Calu3 (cell line): Measurements from ENCODE around the gene RALA. TPM values are rescaled to one million over a fixed set of nuclear protein-coding genes. Genes with fewer than 3 reads are reported as not detected.

Experiments used
- BruUV-seq: library from RNA; stranded (reverse); fragments of 400-500 nt; replicated peaks from 2 replicates; lab custom pipeline; 2021; lab: Mats Ljungman, UMichigan
- CTCF ChIA-PET: fragments of 300-600 bp; sonication (Branson Sonifier 250); formaldehyde crosslinking; loops from one replicate; lab custom pipeline; 2022; ENCODE audit warnings: antibody characterized with exemption; lab: Charles Lee
- DNase-seq: peaks from one replicate; pipeline ENCODE4 v3.0.0; 2022
- H3K27ac Mint-ChIP-seq: one replicate; pipeline ENCODE4 v1.8.0; 2022; ENCODE audit warnings: mixed read lengths; ENCODE audit not compliant: unreplicated experiment
- H3K27me3 Mint-ChIP-seq: one replicate; pipeline ENCODE4 v1.8.0; 2022; ENCODE audit warnings: mixed read lengths; ENCODE audit not compliant: unreplicated experiment
- H3K36me3 Mint-ChIP-seq: one replicate; pipeline ENCODE4 v1.8.0; 2022; ENCODE audit warnings: mild to moderate bottlenecking, moderate library complexity, mixed read lengths; ENCODE audit not compliant: insufficient read depth, unreplicated experiment
- H3K4me1 Mint-ChIP-seq: one replicate; pipeline ENCODE4 v1.8.0; 2022; ENCODE audit warnings: mild to moderate bottlenecking, low read depth, mixed read lengths; ENCODE audit not compliant: unreplicated experiment
- H3K4me3 Mint-ChIP-seq: one replicate; pipeline ENCODE4 v1.8.0; 2022; ENCODE audit warnings: mild to moderate bottlenecking, low read depth, moderate library complexity, mixed read lengths; ENCODE audit not compliant: unreplicated experiment
- H3K9me3 Mint-ChIP-seq: one replicate; pipeline ENCODE4 v1.8.0; 2022; ENCODE audit warnings: low read depth, mixed read lengths; ENCODE audit not compliant: unreplicated experiment
- intact Hi-C: fragments of 100-400 bp; cut with micrococcal nuclease; formaldehyde crosslinking; loops from one replicate; pipeline ENCODE4 v1.10.0; 2022; ENCODE audit not compliant: unreplicated experiment
- total RNA-seq: library from RNA; stranded (reverse); gene quantifications from 2 replicates; pipeline ENCODE4 v1.2.3, GENCODE V29; 2022
- TF ChIP-seq, protein P1 (sequence below): fragments of 200-600 bp; IDR thresholded peaks from one replicate; pipeline ENCODE4 v1.8.0; 2022; ENCODE audit warnings: antibody characterized with exemption; ENCODE audit not compliant: unreplicated experiment

RALA gene
- total RNA-seq, 1 experiment from 2014 or later, result 64.8 TPM

DNA sequence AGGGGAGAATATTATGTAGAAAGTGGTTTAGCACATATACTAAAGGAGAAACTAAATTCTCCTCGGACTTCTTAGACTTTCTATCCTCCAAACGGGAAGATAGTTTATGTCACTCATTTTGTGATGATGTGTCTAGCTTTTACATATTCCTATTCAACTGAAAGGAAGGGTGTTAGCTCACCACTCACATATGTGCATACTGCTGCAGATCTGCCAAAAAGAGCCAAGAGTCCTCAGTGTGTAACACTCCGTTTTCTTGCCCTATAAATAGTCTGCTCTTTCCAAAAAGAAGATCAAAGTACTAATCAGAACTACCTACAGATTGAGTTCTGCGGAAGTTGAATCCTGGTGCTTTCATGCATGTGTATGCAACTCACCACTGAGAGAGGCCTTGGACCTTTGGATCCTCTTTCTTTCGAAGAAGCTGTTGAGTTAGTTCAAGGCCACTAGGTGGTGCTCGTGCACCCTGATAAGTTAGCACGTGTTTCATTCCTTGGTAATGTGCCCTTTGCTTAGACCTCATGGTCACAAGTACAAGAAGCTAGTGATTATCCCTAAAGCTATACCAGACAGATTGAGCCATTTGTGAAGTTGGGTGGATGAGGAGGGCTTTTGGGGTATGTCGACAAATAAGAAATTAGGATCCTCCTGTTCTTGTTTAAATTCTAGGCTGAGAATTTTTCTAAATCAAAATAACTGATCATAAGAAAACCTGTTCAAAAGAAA is 43.1 kb upstream of the RALA start:
- CTCF ChIA-PET, result interaction anchor here (0.5 to 6.6 kb wide), 34 partner anchors 9 to 494 kb away, joined by 3 to 108 read pairs (median 4); partner anchors contain the start of genes CDK13, RALA and YAE1
- Mint-ChIP-seq H3K36me3 (no peaks in the 10 kb centered on the region), H3K27me3 (no peaks in the 10 kb centered on the region), H3K4me3 (no peak overlapping the region), H3K9me3 (no peaks in the 10 kb centered on the region), H3K27ac (no peak overlapping the region), H3K4me1 (peaks cover 13% of the 10 kb centered on the region)
- DNase-seq, result peak; percentile 87
- intact Hi-C loops, result loop anchor here (1.0 to 5.0 kb wide), 6 partner anchors 37 to 472 kb away; no protein-coding TSS in a partner anchor
- TF ChIP-seq, protein P1, sequence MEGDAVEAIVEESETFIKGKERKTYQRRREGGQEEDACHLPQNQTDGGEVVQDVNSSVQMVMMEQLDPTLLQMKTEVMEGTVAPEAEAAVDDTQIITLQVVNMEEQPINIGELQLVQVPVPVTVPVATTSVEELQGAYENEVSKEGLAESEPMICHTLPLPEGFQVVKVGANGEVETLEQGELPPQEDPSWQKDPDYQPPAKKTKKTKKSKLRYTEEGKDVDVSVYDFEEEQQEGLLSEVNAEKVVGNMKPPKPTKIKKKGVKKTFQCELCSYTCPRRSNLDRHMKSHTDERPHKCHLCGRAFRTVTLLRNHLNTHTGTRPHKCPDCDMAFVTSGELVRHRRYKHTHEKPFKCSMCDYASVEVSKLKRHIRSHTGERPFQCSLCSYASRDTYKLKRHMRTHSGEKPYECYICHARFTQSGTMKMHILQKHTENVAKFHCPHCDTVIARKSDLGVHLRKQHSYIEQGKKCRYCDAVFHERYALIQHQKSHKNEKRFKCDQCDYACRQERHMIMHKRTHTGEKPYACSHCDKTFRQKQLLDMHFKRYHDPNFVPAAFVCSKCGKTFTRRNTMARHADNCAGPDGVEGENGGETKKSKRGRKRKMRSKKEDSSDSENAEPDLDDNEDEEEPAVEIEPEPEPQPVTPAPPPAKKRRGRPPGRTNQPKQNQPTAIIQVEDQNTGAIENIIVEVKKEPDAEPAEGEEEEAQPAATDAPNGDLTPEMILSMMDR, result peak; percentile 88
- BruUV-seq, result no TSS peak

DNA sequence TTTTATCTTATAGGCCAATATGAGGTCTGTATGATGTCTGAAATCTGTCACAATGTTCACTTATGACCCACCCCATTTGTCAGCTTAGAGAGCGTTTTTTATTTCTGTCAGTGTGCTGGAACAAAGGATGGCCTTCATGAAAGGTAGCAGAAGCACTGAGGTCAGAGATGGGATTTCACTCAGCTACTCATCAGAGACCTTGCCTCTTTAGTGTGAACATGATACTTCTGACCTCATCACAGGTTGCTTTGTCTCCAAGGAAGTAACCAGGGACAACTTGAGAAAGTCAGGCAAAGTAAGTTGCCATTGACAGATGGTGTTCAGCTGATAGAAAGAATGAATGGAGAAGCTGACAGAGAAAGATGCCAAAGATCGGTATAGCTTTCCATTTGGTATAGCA is 40.8 kb upstream of the RALA start:
- Mint-ChIP-seq H3K9me3 (no peaks in the 10 kb centered on the region), H3K27me3 (no peaks in the 10 kb centered on the region), H3K4me3 (no peak overlapping the region), H3K27ac (no peak overlapping the region), H3K4me1 (peaks cover 13% of the 10 kb centered on the region), H3K36me3 (no peaks in the 10 kb centered on the region)
- CTCF ChIA-PET, result interaction anchor here (4.2 to 6.6 kb wide), 2 partner anchors 159 to 164 kb away, joined by 87 to 108 read pairs; no protein-coding TSS in a partner anchor
- TF ChIP-seq, protein P1, result no peak
- DNase-seq, result no peak
- no TSS peak for BruUV-seq
- intact Hi-C loops, result loop anchor here (5.0 kb wide), 3 partner anchors 35 to 310 kb away; no protein-coding TSS in a partner anchor

DNA sequence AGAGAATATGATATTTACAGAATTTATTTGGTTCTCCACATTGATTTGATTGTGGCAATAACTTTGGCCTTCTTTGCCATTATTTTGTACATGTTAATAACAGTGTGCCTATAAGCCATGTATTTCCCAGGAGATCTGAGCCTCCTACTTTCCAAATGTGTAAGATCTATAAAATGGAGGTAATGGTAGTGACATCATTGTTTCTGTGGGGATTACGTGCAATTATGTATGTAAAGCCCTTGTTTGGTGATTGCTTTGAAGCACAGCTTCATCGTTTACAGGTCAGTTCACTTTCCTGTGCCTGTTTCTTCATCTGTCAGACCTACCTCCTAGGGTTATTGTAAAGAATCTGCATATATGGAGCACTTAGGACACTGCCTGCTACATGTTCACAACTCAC is 39.8 kb upstream of the RALA start:
- CTCF ChIA-PET, result interaction anchor here (6.6 kb wide), 1 partner anchor 163 kb away, joined by 108 read pairs; no protein-coding TSS in a partner anchor
- no peak for DNase-seq
- no peaks in the 10 kb centered on the region for H3K27me3 Mint-ChIP-seq
- H3K36me3 Mint-ChIP-seq, result no peaks in the 10 kb centered on the region
- no peaks in the 10 kb centered on the region for H3K9me3 Mint-ChIP-seq
- intact Hi-C loops, result loop anchor here (5.0 kb wide), 3 partner anchors 34 to 309 kb away; no protein-coding TSS in a partner anchor
- H3K4me3 Mint-ChIP-seq, result no peak overlapping the region
- TF ChIP-seq, protein P1, result no peak
- peaks cover 13% of the 10 kb centered on the region for H3K4me1 Mint-ChIP-seq
- H3K27ac Mint-ChIP-seq, result no peak overlapping the region
- BruUV-seq, result no TSS peak

DNA sequence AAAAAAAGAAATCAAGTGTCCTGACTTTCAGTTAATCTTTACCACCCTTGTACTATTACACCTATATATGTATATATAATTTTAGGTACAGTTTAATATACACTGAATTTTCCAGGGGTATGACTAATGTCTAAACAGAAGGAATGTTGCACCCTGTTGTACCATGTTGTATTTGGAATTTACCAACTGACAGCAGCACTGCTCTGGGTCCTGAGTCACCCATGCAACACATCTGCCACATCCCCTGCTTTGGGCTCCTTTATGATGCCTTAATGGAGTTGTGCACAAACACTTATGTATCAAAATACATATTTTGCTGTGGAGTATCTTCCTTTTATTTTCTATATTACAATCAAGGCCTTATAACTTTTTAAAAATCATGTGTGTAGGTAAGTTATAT is 36.0 kb upstream of the RALA start:
- TF ChIP-seq, protein P1, result no peak
- Mint-ChIP-seq H3K9me3 (no peaks in the 10 kb centered on the region), H3K4me3 (no peak overlapping the region), H3K4me1 (peaks cover 11% of the 10 kb centered on the region), H3K27me3 (no peaks in the 10 kb centered on the region), H3K27ac (no peak overlapping the region), H3K36me3 (peaks cover 6% of the 10 kb centered on the region)
- CTCF ChIA-PET, result no interaction called here
- no peak for DNase-seq
- intact Hi-C loops, result no loop called here
- no TSS peak for BruUV-seq
